OCI-LY7 (cell line): Measurements from ENCODE around the gene EXOG. TPM values are rescaled to one million over a fixed set of nuclear protein-coding genes. Genes with fewer than 3 reads are reported as not detected.

Experiments used
- BruUV-seq: library from RNA; stranded (reverse); fragments of 400-500 nt; replicated peaks from 2 replicates; lab custom pipeline; 2021; lab: Mats Ljungman, UMichigan
- CTCF ChIA-PET: fragments of 300-600 bp; sonication (Branson Sonifier 250); formaldehyde crosslinking; loops from one replicate; lab custom pipeline; 2022; ENCODE audit warnings: antibody characterized with exemption; ENCODE audit not compliant: unreplicated experiment; lab: Charles Lee
- POLR2A ChIA-PET: fragments of 300-600 bp; sonication (Branson Sonifier 250); formaldehyde crosslinking; loops from one replicate; lab custom pipeline; 2022; ENCODE audit warnings: antibody characterized with exemption; lab: Charles Lee
- DNase-seq: peaks from one replicate; pipeline ENCODE4 v3.0.0-alpha.2; 2015; ENCODE audit warnings: low spot score
- H2AFZ ChIP-seq: fragments of 200-600 bp; sonication (generic), shearing (Covaris generic); 2 replicates; pipeline ENCODE4 v1.6.1; 2014; ENCODE audit warnings: mild to moderate bottlenecking, antibody characterized with exemption, low read length, moderate library complexity
- H3K27ac ChIP-seq: fragments of 200-600 bp; sonication (generic); 2 replicates; pipeline ENCODE4 v1.5.1; 2014; ENCODE audit warnings: mixed run types, low read depth, mild to moderate bottlenecking, moderate library complexity, low read length, inconsistent platforms; ENCODE audit not compliant: poor library complexity, severe bottlenecking
- H3K36me3 ChIP-seq: fragments of 200-600 bp; sonication (generic); 2 replicates; pipeline ENCODE4 v1.6.1; 2014; ENCODE audit warnings: mild to moderate bottlenecking, antibody characterized with exemption, low read length, moderate library complexity, mixed read lengths; ENCODE audit not compliant: insufficient read depth
- H3K4me1 ChIP-seq: fragments of 200-600 bp; sonication (generic); 2 replicates; pipeline ENCODE4 v1.5.1; 2014; ENCODE audit warnings: mild to moderate bottlenecking, low read length; ENCODE audit not compliant: insufficient read depth, poor library complexity, severe bottlenecking
- H3K4me2 ChIP-seq: fragments of 200-600 bp; sonication (generic); 2 replicates; pipeline ENCODE4 v1.6.1; 2014; ENCODE audit warnings: mild to moderate bottlenecking, low read length
- H3K4me3 ChIP-seq: fragments of 200-600 bp; sonication (generic); 2 replicates; pipeline ENCODE4 v1.5.1; 2014; ENCODE audit warnings: mild to moderate bottlenecking, low read depth, low read length; ENCODE audit not compliant: poor library complexity, severe bottlenecking
- H3K79me2 ChIP-seq: fragments of 200-600 bp; sonication (generic); 2 replicates; pipeline ENCODE4 v1.6.1; 2016; ENCODE audit warnings: low read depth, mild to moderate bottlenecking, low read length, moderate library complexity, mixed read lengths; ENCODE audit not compliant: insufficient read depth
- H3K9me2 ChIP-seq: fragments of 200-600 bp; sonication (generic); 2 replicates; pipeline ENCODE4 v1.6.1; 2016; ENCODE audit warnings: mild to moderate bottlenecking, low read length, mixed read lengths; ENCODE audit not compliant: insufficient read depth
- H3K9me3 ChIP-seq: fragments of 200-600 bp; sonication (generic); 2 replicates; pipeline ENCODE4 v1.6.1; 2014; ENCODE audit warnings: mild to moderate bottlenecking, mixed run types, low read length, mixed read lengths
- H4K20me1 ChIP-seq: fragments of 200-600 bp; sonication (generic); 2 replicates; pipeline ENCODE4 v1.6.1; 2014; ENCODE audit warnings: mild to moderate bottlenecking, antibody characterized with exemption, low read length, moderate library complexity, mixed read lengths; ENCODE audit not compliant: insufficient read depth
- EZH2phosphoT487 ChIP-seq: fragments of 200-600 bp; sonication (generic); IDR thresholded peaks from 2 replicates; pipeline ENCODE4 v1.6.1; 2018; ENCODE audit warnings: low read depth, borderline replicate concordance, mild to moderate bottlenecking, mixed run types, antibody characterized with exemption, low read length, moderate library complexity, mixed read lengths
- intact Hi-C: fragments of 100-400 bp; cut with micrococcal nuclease; formaldehyde crosslinking; loops from one replicate; pipeline ENCODE4 v1.10.0; 2022; ENCODE audit not compliant: unreplicated experiment
- total RNA-seq, 2 experiments: library from RNA; depleted of rRNA in 1 of 2; stranded (reverse); fragments of >200 nt in 1 of 2; shearing (Covaris generic) in 1 of 2; gene quantifications; 2 replicates each; pipeline ENCODE4 v1.2.3, GENCODE V29; 2014 to 2022
- TF ChIP-seq, protein P1 (sequence below): fragments of 200-600 bp; sonication (generic); conservative IDR thresholded peaks from 2 replicates; pipeline ENCODE4 v1.5.1; 2014; ENCODE audit warnings: mild to moderate bottlenecking, antibody characterized with exemption, low read length, moderate library complexity, mixed read lengths

Gene EXOG
- total RNA-seq, 2 experiments from 2014 or later, result 30.7 to 41.2 TPM

DNA sequence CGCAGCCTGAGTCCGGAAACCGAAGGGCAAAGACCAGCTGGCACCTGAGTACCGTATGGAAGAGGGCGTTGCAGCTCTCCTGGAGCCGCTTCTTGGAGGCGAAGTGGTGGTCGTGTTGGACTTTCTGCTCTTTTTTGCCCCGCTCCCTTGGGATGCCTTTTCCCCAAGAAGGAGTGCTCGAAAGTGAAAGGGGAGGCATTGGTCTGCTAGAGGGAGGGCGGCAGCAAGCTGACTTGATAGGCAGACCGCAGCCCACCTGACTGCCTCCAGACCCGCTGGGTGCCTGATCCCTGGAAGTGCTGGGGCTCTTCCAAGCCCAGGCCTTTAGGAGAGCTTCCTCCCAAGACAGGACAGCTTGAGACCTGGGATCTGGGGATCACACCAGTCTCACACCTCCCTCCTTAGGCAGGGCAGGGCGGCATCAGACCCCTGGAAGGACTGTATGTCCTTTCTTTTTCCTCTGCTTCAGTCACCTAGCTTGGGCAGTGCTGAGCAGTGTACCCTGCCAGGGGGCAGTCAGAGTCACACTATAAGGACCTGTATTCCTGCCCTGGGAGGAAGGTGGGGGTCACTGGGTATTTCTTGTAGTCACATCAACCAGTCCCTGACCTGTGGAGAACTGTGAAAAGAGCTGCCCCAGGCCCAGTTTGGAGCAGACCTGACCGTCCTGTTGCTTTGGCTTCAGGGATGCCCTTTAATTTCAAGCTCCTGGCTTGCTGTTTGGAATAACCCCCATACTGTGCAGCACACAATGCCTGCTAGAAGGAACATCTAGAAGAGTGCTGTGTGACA, 40.3 kb upstream of the EXOG start:
- Histone ChIP-seq H4K20me1 (no peaks in the 10 kb centered on the region), H3K27ac (no peak overlapping the region), H3K4me3 (peak overlapping the region; percentile 72), H3K9me2 (no peaks in the 10 kb centered on the region), H3K36me3 (no peaks in the 10 kb centered on the region), H2AFZ (no peak overlapping the region; the same call in 1 of the 2 replicates), H3K79me2 (no peaks in the 10 kb centered on the region), H3K4me2 (peak overlapping the region; percentile 94), H3K9me3 (no peaks in the 10 kb centered on the region), H3K4me1 (no peaks in the 10 kb centered on the region)
- TF ChIP-seq EZH2phosphoT487, result no peak
- TF ChIP-seq, protein P1, sequence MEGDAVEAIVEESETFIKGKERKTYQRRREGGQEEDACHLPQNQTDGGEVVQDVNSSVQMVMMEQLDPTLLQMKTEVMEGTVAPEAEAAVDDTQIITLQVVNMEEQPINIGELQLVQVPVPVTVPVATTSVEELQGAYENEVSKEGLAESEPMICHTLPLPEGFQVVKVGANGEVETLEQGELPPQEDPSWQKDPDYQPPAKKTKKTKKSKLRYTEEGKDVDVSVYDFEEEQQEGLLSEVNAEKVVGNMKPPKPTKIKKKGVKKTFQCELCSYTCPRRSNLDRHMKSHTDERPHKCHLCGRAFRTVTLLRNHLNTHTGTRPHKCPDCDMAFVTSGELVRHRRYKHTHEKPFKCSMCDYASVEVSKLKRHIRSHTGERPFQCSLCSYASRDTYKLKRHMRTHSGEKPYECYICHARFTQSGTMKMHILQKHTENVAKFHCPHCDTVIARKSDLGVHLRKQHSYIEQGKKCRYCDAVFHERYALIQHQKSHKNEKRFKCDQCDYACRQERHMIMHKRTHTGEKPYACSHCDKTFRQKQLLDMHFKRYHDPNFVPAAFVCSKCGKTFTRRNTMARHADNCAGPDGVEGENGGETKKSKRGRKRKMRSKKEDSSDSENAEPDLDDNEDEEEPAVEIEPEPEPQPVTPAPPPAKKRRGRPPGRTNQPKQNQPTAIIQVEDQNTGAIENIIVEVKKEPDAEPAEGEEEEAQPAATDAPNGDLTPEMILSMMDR, result no peak
- BruUV-seq, result no TSS peak
- ChIA-PET POLR2A (interaction anchor here (0.9 to 1.2 kb wide), 3 partner anchors 9 to 41 kb away, joined by 3 read pairs; no protein-coding TSS in a partner anchor), CTCF (no interaction called here)
- intact Hi-C loops, result no loop called here
- DNase-seq, result no peak

DNA sequence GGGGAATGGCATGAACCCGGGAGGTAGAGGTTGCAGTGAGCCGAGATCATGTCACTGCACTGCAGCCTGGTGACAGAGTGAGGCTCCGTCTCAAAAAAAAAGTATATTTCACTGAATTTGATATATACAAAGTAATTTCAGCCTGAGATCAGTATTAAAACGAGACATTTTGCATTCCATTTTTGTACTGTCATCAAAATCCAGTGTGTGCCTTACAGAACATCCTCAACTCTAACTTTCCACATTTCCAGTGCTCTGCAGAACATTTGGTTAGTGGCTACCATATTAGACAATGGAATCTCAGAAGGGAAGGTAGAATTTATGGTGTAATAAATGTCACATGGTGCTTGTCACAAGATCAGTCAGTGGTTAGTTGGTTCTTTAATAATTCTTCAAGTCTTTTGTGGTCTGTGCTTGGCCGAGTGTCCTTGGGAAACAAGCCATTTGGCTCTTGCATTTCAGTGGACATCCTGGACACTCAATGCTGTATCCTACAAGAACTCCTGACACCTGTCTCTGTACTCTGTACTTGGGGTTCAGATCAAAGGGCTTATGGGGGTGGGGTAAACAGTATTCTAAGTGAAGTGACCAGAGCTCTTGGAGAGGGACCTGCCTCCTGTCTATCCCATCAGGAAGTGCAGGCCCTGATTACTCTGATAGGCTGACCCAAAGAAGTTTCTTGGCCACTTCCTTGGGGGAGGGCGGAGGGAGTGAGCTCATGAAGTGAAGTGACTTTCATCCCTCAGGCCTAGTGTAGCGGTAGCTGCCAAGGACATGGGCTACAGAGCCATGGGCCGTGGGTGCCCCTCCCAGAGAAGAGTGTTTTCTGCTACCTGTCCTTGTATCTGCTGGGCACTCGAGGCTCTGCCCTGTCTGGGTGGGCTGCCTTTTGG, 38.8 kb upstream of the EXOG start:
- BruUV-seq, result no TSS peak
- H3K36me3 ChIP-seq, result no peaks in the 10 kb centered on the region

More for the DNA sequence above, 38.8 kb upstream of the EXOG start:
- H3K79me2 ChIP-seq, result no peaks in the 10 kb centered on the region
- no peak overlapping the region for H3K4me2 ChIP-seq
- TF ChIP-seq EZH2phosphoT487, result no peak
- TF ChIP-seq, protein P1, result no peak
- no peak overlapping the region for H3K4me3 ChIP-seq
- intact Hi-C loops, result no loop called here
- no peak overlapping the region for H3K27ac ChIP-seq
- ChIA-PET POLR2A (interaction anchor here (0.7 kb wide), 1 partner anchor 886 kb away, joined by 3 read pairs; no protein-coding TSS in a partner anchor), CTCF (interaction anchor here (0.6 kb wide), 1 partner anchor 58 kb away, joined by 3 read pairs; no protein-coding TSS in a partner anchor)
- no peak overlapping the region for H2AFZ ChIP-seq
- H3K9me3 ChIP-seq, result no peaks in the 10 kb centered on the region
- DNase-seq, result no peak
- H3K9me2 ChIP-seq, result no peaks in the 10 kb centered on the region
- no peaks in the 10 kb centered on the region for H3K4me1 ChIP-seq
- no peaks in the 10 kb centered on the region for H4K20me1 ChIP-seq
